Measurements from ENCODE around the gene PAPPA2.
A peak's percentile ranks its signal among the peaks of the same experiment; 100 is the strongest.

DNA sequence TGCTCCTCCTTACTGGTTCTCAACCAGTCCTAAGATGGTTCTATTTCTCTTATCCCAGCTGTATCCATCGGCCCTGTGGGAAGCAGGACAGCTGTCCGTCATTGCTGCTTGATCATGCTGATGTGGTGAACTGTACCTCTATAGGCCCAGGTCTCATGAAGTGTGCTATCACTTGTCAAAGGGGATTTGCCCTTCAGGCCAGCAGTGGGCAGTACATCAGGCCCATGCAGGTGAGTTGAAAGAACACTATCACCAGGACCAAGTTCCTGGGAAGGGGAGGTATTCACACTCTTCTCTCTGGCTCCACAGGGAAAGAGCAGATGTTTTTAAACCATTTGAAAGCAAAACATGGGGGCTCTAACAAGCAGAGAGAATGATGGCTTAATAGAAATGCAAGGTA, 302.6 kb downstream of the PAPPA2 start:
- no peak for TF ChIP-seq POLR2AphosphoS5 (IDR thresholded peaks at IDR 0.05; ENCODE audit: control insufficient read depth, insufficient read depth, low read depth, low read length)
- TF ChIP-seq RAD21 (CRISPR knock-in tag; conservative IDR thresholded peaks at IDR 0.05 in 1 of 2, IDR thresholded peaks at IDR 0.05 in 1 of 2) = no peak
- TF ChIP-seq CTCF (IDR thresholded peaks at IDR 0.05 in 2 of 3, conservative IDR thresholded peaks at IDR 0.05 in 1 of 3; ENCODE audit: insufficient read depth in 2 of 3, low read depth in 1 of 3, low read length in 3 of 3) = 0 out of 6 replicates have a peak, but pooled peaks of 1 of the 3 experiments have one; percentile 5
- no peak for TF ChIP-seq CAMTA2 (CRISPR knock-in tag; conservative IDR thresholded peaks at IDR 0.05)
